ENCODE measurements around the gene SEPTIN5.
"Not testable (repeated sequence)": the region's sequence is repeated elsewhere in the genome, so short reads cannot be mapped to it uniquely, and the experiment has no call there.

SEPTIN5 gene

DNA sequence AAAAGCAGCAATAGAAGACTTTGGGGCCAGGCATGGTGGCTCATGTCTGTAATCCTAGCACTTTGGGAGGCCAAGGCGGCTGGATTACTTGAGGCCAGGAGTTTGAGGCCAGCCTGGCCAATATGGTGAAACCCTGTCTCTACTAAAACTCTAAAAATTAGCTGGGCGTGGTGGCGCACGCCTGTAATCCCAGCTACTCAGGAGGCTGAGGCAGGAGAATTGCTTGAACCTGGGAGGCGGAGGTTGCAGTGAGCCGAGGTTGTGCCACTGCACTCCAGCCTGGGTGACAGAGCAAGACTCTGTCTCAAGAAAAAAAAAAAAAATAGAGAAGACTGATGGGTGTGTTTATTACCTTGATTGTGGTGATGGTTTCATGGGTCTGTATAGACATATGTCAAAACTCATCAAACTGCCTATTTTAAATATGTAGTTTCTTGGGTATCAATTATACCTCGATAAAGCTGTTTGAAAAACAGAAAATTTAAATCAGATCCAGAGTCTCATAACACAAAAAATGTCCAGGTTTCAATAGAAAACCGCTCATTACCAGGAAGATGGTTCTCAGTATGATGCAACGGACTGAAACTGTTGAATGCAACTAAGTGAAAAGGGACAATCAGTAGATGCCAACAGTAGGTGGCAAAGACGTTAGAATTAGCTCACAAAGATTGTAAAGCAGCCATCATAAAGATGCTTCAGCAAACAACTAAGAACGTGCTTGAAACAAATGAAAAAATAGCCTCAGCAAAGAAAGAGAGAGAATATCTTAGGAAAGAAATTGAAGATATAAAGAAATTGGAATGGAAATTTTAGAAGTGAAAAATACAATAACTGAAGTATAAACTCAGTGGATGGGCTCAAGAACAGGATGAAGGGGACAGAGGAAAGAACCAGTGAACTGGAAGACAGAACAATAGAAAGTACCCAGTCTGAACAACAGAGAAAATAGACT, 33.1 kb upstream of the SEPTIN5 start:
- no peak for DNase-seq (ENCODE audit: low read depth)

GRCh38 chr22:19681863-19682245, 32.4 kb upstream of the SEPTIN5 start:
- no peak for DNase-seq (ENCODE audit: low read depth)

DNA sequence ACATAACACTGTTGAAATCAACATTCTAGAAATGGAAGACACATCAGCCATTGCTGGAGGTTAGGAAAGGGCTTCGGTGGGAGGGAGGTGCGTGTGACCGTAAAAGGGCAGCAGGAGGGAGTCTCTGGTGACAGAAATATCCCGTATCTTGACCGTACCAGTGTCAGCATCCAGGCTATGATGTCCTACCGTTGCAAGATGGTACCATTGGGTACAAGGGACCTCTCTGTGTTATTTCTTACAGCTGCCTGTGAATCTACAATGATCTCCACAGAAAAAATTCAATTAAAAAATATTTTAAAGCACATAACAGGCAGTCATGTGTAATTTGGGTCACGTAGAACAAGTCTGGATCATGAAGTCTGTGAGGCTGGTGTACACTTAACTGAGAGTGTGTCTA, 27.4 kb upstream of the SEPTIN5 start:
- no peak for DNase-seq (ENCODE audit: low read depth)

DNA sequence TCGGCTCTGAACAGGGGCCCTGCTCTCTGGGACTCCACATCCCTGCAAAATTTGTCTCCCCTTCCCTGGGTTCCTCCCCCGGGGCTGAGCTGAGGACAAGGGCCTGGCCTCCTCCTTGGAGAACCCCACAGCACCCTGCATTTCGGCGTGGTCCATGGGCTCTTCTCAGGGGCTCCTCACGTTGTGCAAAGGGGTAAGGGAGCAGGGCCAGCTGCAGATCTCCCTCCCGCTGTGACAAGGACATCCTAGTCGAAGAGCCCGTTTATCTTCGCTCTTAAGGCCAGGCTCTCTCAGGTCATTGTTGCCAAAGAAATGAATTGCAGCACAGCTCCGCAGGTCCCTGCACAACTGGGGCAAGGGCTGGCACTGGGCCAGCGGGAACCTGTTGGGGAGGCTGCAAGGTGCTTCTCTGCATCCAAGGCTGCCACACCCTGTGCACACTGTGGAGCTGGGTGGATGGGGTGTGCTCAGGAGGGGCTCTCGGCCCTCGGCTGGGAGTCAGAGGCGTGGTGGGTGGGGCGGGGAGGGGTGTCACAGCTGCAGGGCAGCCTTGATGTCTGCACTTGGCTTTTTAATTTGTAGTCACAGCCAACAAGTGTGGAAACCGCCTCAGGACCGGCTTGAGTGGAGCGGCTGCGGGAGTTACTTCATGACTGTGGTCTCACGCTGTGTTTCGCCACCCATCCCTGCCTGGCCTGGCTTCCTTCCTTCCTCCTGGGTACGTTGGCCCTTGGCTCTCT, 26.6 kb upstream of the SEPTIN5 start:
- no peak for DNase-seq (ENCODE audit: low read depth)

GRCh38 chr22:19688301-19689290, 25.7 kb upstream of the SEPTIN5 start:
- DNase-seq (ENCODE audit: low read depth): no peak

DNA sequence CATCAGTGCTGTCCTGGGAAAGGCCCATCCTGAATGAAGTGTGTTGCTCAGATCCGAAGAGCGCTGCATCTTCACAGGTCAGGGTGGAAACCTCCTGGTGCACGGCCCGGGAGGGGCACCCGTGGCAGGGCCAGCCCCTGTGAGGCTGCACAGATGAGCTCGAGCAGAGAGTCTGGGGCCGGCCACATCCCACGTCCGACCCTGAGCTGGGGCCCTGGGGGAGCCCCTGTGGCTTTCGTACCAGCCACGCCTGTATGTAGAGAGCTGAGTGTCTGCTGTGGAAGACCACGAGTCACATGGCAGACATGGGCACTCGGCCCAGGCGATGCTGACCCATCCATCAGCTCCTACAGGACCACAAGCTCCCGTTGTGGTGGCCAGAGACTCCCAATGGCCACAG, 24.9 kb upstream of the SEPTIN5 start:
- no peak for DNase-seq (ENCODE audit: low read depth)

DNA sequence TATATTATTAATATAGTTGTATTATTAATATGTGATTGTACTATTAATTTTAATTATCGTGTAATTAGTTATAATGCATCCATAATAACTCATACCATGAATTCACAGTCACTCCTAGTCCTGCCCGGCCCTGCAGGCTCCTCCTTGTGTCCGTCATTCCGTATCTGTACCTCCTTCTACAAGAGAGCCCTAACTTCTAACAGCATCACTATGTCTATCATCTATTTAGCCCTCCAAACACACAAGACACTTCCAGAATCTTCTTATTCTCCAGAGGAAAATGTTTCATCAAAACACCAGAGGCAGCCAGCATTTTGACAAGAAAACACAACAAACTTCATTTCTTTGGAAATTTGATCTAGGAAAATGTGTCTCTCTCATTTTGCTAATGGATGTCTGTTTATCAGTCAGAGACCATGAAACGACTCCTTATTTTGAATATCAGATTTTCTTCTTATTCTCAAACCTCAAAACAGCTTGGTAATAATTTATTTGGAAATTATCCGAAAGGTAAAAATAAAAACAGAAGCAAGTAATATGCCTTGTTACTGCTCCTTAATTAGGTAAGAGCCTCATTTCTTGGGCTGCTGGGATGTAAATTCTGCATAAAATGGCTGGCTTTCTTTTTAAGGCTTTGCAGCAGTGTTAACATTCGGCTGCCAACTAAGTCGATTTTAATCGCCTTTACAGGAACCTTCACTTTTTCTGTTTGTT, 23.1 kb upstream of the SEPTIN5 start:
- DNase-seq (ENCODE audit: low read depth): no peak

- no peak for DNase-seq (ENCODE audit: low read depth)
Observed at GRCh38 chr22:19691721-19692341, 22.5 kb upstream of the SEPTIN5 start.

DNA sequence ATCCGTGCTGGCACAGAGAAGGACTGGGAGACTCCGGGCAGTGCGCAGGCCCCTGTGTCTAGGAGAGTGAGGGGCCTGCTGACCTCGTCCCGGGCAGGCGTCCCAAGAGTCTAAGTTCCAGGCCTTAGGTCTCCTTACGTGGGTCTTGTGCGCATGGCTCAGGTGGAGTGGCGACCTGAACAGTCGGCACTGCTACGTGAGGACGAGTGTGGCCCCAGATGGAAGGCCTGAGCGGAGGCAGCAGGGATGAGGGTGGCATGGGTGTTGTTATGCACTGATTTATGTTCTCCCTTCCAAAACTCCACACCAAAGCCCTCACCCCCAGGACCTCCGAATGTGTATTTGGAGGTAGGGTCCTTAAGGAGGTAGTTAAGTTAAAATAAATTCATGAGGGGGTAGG, 20.7 kb upstream of the SEPTIN5 start:
- no peak for DNase-seq (ENCODE audit: low read depth)

GRCh38 chr22:19693981-19694670, 20.2 kb upstream of the SEPTIN5 start:
- no peak for DNase-seq (ENCODE audit: low read depth)

- no peak for DNase-seq (ENCODE audit: low read depth)
Observed at GRCh38 chr22:19694696-19695095, 19.6 kb upstream of the SEPTIN5 start.

GRCh38 chr22:19696504-19697276, 17.6 kb upstream of the SEPTIN5 start:
- no peak for DNase-seq (ENCODE audit: low read depth)

DNA sequence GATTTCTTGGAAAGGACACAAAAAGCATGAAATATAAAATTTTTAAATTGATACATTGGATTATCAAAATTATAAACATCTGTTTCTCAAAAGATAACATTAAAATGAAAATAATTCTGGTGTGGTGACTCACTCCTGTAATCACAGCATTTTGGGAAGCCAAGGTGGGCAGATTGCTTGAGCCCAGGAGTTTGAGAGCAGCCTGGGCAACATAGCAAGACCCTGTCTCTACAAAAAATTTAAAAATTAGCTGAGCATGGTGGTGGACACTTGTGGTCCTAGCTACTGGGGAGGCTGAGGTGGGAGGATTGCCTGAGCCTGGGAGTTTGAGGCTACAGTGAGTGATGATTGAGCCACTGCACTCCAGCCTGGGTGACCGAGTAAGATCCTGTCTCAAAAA, 16.4 kb upstream of the SEPTIN5 start:
- not testable (repeated sequence) for DNase-seq (ENCODE audit: low read depth)

- no peak for DNase-seq (ENCODE audit: low read depth)
Observed at GRCh38 chr22:19700790-19701419, 13.4 kb upstream of the SEPTIN5 start.

DNA sequence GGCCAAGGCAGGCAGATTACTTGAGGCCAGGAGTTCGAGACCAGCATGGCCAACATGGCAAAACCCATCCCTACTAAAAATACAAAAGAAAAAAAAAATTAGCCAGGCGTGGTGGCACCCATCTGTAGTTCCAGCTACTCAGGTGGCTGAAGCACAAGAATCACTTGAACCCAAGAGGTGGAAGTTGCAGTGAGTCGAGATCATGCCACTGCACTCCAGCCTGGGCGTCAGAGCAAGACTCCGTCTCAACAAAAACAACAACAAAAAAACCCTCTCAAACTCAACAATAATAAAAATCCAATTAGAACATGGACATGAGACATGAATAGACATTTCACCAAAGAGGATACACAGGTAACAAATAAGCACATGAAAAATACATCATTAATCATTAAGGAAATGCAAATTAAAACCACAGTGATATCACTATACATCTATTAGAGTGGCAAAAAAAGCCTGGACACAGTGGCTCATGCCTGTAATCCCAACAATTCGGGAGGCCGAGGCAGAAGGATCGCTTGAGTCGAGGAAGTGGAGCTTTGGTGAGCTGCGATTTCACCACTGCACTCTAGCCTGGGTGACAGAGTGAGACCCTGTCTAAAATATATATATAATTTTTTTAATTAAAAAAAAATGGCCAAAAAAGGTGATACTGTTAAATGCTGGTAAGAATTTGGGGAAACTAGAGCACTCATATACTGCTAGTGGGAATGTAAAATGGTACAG, 12.7 kb upstream of the SEPTIN5 start:
- no peak for DNase-seq (ENCODE audit: low read depth)

DNA sequence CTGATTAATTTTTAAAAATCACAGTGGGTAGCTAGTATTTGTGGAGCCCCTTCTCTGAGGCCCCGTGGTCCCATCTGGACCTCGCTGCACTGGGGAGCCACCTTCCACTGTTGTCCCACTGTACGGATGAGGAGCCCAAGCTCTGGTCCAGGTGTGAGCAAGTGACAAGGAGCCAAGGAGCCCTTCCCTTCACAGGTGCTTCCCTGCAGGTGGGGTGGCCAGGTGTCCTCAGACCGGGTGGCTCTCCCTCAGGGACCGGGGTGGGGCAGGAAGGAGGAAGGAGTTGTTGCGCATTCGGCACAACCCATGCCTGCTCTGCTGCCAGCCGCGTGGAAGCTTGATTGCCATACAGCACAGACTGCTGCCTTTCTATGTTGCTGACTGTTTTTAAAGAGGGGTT, 10.4 kb upstream of the SEPTIN5 start:
- DNase-seq (ENCODE audit: low read depth): no peak

- DNase-seq (ENCODE audit: low read depth): no peak
Observed at GRCh38 chr22:19704355-19705015, 9.8 kb upstream of the SEPTIN5 start.

All from GM04503 (cell line).